Endothelial cell of umbilical vein (primary cell): Measurements from ENCODE around the gene TRAF3IP1. TPM values are rescaled to one million over a fixed set of nuclear protein-coding genes. Genes with fewer than 3 reads are reported as not detected.

Experiments used
- Bru-seq: library from RNA; stranded (reverse); fragments of 400-500 nt; gene quantifications from one replicate; lab custom pipeline; 2021; lab: Mats Ljungman, UMichigan
- BruChase-seq, 2 experiments: library from RNA; stranded (reverse); fragments of 400-500 nt; gene quantifications; one replicate each; lab custom pipeline; 2021; lab: Mats Ljungman, UMichigan
- BruUV-seq: library from RNA; stranded (reverse); fragments of 400-500 nt; replicated peaks from 2 replicates; lab custom pipeline; 2021; lab: Mats Ljungman, UMichigan
- CTCF ChIA-PET: fragments of 300-600, 350-600 bp; sonication (Branson Sonifier 250); formaldehyde crosslinking; loops from one replicate; lab custom pipeline; 2021; ENCODE audit warnings: antibody characterized with exemption, inconsistent platforms; lab: Charles Lee
- POLR2A ChIA-PET: fragments of 300-600, 350-600 bp; sonication (Branson Sonifier 250); formaldehyde crosslinking; loops from one replicate; lab custom pipeline; 2021; ENCODE audit warnings: antibody characterized with exemption, inconsistent platforms; lab: Charles Lee
- DNase-seq: peaks from one replicate; pipeline ENCODE4 v3.0.0-alpha.2; 2011; ENCODE audit warnings: low read depth, low spot score
- FAIRE-seq: peaks from 2 replicates; lab custom pipeline; 2011; peaks lifted over from hg19 to GRCh38; lab: Jason Lieb, UNC
- H2AFZ ChIP-seq: 2 replicates; pipeline ENCODE4 v1.6.0; 2012; ENCODE audit warnings: low read depth, low read length, control low read depth, inconsistent platforms
- H3K27ac ChIP-seq: 2 replicates; pipeline ENCODE4 v1.5.1; 2011; ENCODE audit warnings: low read depth, mild to moderate bottlenecking, control low read depth, low read length, moderate library complexity; ENCODE audit not compliant: insufficient read depth
- H3K27me3 ChIP-seq, 2 experiments: 2 replicates each; pipeline versions ENCODE4 v1.6.0 to v1.6.1; 2011; ENCODE audit warnings: low read length in 2 of 2, mixed read lengths in 1 of 2; ENCODE audit not compliant: control insufficient read depth in 2 of 2, insufficient read depth in 2 of 2
- H3K36me3 ChIP-seq, 2 experiments: 2 replicates in 1 of 2; 3 replicates in 1 of 2; pipeline ENCODE4 v1.5.1; 2011; ENCODE audit warnings: low read length in 2 of 2, mild to moderate bottlenecking in 1 of 2, moderate library complexity in 1 of 2; ENCODE audit not compliant: control insufficient read depth in 2 of 2, insufficient read depth in 2 of 2; ENCODE audit errors: extremely low read depth in 1 of 2
- H3K4me1 ChIP-seq: 3 replicates; pipeline ENCODE4 v1.5.1; 2011; ENCODE audit warnings: mild to moderate bottlenecking, low read length; ENCODE audit not compliant: control insufficient read depth, insufficient read depth; ENCODE audit errors: extremely low read depth
- H3K4me2 ChIP-seq: 2 replicates; pipeline ENCODE4 v1.6.1; 2011; ENCODE audit warnings: low read length, control low read depth, mixed read lengths; ENCODE audit not compliant: insufficient read depth
- H3K4me3 ChIP-seq, 3 experiments: fragments of 200-600 bp in 1 of 3; sonication (generic), shearing (Covaris generic) in 1 of 3; replicated peaks in 1 of 3; 2 replicates each; pipeline ENCODE4 v1.5.1; 2011 to 2016; ENCODE audit warnings: control low read depth in 3 of 3, low read length in 3 of 3, mild to moderate bottlenecking in 2 of 3, inconsistent platforms in 1 of 3, low read depth in 1 of 3, moderate library complexity in 1 of 3; ENCODE audit not compliant: insufficient read depth in 1 of 3
- H3K79me2 ChIP-seq: 2 replicates; pipeline ENCODE4 v1.6.0; 2012; ENCODE audit warnings: low read length, inconsistent platforms; ENCODE audit not compliant: control insufficient read depth, insufficient read depth
- H3K9ac ChIP-seq: replicated peaks from 2 replicates; pipeline ENCODE3; 2011; ENCODE audit warnings: low read length, control low read depth; ENCODE audit not compliant: insufficient read depth; ENCODE audit errors: extremely low read depth
- H3K9me1 ChIP-seq: replicated peaks from 3 replicates; pipeline ENCODE4 v1.6.0; 2011; ENCODE audit warnings: mild to moderate bottlenecking, low read length; ENCODE audit not compliant: control insufficient read depth, insufficient read depth; ENCODE audit errors: extremely low read depth
- H3K9me3 ChIP-seq: replicated peaks from 2 replicates; pipeline ENCODE4 v1.5.1; 2012; ENCODE audit warnings: low read length, inconsistent platforms; ENCODE audit not compliant: control insufficient read depth, insufficient read depth
- H4K20me1 ChIP-seq: replicated peaks from 2 replicates; pipeline ENCODE3; 2011; ENCODE audit warnings: mild to moderate bottlenecking, low read length; ENCODE audit not compliant: control insufficient read depth, insufficient read depth; ENCODE audit errors: extremely low read depth
- CTCF ChIP-seq, 2 donors: IDR thresholded peaks; 1 replicate in 1 of 2; 2 replicates in 1 of 2; pipeline ENCODE4 v1.5.1; 2011; ENCODE audit warnings: low read length in 2 of 2, mild to moderate bottlenecking in 2 of 2, moderate library complexity in 2 of 2, control low read depth in 1 of 2, inconsistent platforms in 1 of 2, low read depth in 1 of 2; ENCODE audit not compliant: insufficient read depth in 1 of 2; ENCODE audit errors: extremely low read depth in 1 of 2
- EZH2 ChIP-seq: IDR thresholded peaks from 2 replicates; pipeline ENCODE4 v1.6.1; 2012; ENCODE audit warnings: borderline replicate concordance, low read depth, mild to moderate bottlenecking, moderate library complexity, low read length, inconsistent platforms; ENCODE audit not compliant: severe bottlenecking
- FOS ChIP-seq: IDR thresholded peaks from 2 replicates; pipeline ENCODE4 v1.6.1; 2011; ENCODE audit warnings: mild to moderate bottlenecking, low read length, moderate library complexity, borderline replicate concordance; ENCODE audit not compliant: insufficient read depth
- GATA2 ChIP-seq: IDR thresholded peaks from 2 replicates; pipeline ENCODE4 v1.7.0; 2011; ENCODE audit warnings: low read depth, mild to moderate bottlenecking, moderate library complexity, mixed read lengths, low read length; ENCODE audit not compliant: insufficient read length, insufficient read depth
- JUN ChIP-seq: IDR thresholded peaks from 2 replicates; pipeline ENCODE4 v1.6.1; 2011; ENCODE audit warnings: borderline replicate concordance, low read depth; ENCODE audit not compliant: insufficient read length, insufficient read depth
- MAX ChIP-seq: IDR thresholded peaks from 2 replicates; pipeline ENCODE4 v1.6.1; 2011; ENCODE audit not compliant: insufficient read depth, insufficient read length
- MYC ChIP-seq: IDR thresholded peaks from one replicate; pipeline ENCODE4 v1.6.1; 2011; ENCODE audit warnings: mild to moderate bottlenecking, low read depth, low read length
- POLR2A ChIP-seq: IDR thresholded peaks from 2 replicates; pipeline ENCODE4 v1.6.1; 2012; ENCODE audit warnings: low read depth, mild to moderate bottlenecking, control low read depth, low read length
- POLR2AphosphoS5 ChIP-seq: IDR thresholded peaks from 2 replicates; pipeline ENCODE4 v1.6.1; 2012; ENCODE audit warnings: low read depth, mild to moderate bottlenecking, control low read depth, low read length, moderate library complexity; ENCODE audit not compliant: insufficient read depth
- dilution Hi-C: fragments of 300-500 bp; cut with MboI; formaldehyde crosslinking; loops from one replicate; pipeline ENCODE4 v1.15.0; 2019; ENCODE audit warnings: low sequenced_read_pairs; ENCODE audit not compliant: extremely low pct_ligation_motif_present
- intact Hi-C: fragments of 100-400 bp; cut with micrococcal nuclease; formaldehyde crosslinking; loops from one replicate; pipeline ENCODE4 v1.10.0; 2022
- long read RNA-seq: library from polyadenylated mRNA; stranded (forward); transcript quantifications from one replicate; pipeline ENCODE4 v2.0.0, GENCODE V29; 2021
- polyA minus RNA-seq, 3 experiments: library from RNA; depleted of rRNA, polyadenylated mRNA; stranded (reverse); fragments of >200 nt; gene quantifications; 1 replicate in 1 of 3; 2 replicates in 2 of 3; pipeline ENCODE4 v1.2.3, GENCODE V29; 2011
- polyA plus RNA-seq, 4 experiments: library from polyadenylated mRNA; depleted of rRNA in 3 of 4; stranded (reverse) in 3 of 4; unstranded in 1 of 4; fragments of >200 nt; gene quantifications; 2 replicates each; pipeline versions ENCODE4 v1.2.1 to v1.2.3, GENCODE V29; 2011 to 2012; ENCODE audit warnings: missing spikeins in 1 of 4
- total RNA-seq: library from RNA; stranded (reverse); gene quantifications from 2 replicates; pipeline ENCODE4 v1.2.3, GENCODE V29; 2021

The TRAF3IP1 gene, protein sequence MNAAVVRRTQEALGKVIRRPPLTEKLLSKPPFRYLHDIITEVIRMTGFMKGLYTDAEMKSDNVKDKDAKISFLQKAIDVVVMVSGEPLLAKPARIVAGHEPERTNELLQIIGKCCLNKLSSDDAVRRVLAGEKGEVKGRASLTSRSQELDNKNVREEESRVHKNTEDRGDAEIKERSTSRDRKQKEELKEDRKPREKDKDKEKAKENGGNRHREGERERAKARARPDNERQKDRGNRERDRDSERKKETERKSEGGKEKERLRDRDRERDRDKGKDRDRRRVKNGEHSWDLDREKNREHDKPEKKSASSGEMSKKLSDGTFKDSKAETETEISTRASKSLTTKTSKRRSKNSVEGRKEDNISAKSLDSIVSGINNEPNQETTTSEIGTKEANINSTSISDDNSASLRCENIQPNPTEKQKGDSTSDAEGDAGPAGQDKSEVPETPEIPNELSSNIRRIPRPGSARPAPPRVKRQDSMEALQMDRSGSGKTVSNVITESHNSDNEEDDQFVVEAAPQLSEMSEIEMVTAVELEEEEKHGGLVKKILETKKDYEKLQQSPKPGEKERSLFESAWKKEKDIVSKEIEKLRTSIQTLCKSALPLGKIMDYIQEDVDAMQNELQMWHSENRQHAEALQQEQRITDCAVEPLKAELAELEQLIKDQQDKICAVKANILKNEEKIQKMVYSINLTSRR
- total RNA-seq = 15.0 and 15.9 TPM in 2 replicates
- polyA plus RNA-seq = 2.1 and 3.4 TPM in 2 replicates
- 5.9 and 7.1 TPM in 2 replicates for polyA plus RNA-seq (2011; cell fraction: cytosol; rRNA removed)
- 7.8 and 9.8 TPM in 2 replicates for polyA plus RNA-seq (2011; cell fraction: nucleus; rRNA removed)
- polyA plus RNA-seq (2012) = 11.9 and 12.9 TPM in 2 replicates
- 4.5 and 7.2 TPM in 2 replicates for polyA minus RNA-seq
- 3.9 TPM for polyA minus RNA-seq (2011; cell fraction: cytosol; rRNA and poly(A)+ RNA removed)
- polyA minus RNA-seq (2011; cell fraction: nucleus; rRNA and poly(A)+ RNA removed) = 4.9 and 5.8 TPM in 2 replicates
- percentile 64 among the genes with signal in this experiment for Bru-seq, nascent RNA
- BruChase-seq, experiment 1, labeled RNA remaining after a 6-hour chase = percentile 71 among the genes with signal in this experiment
- percentile 79 among the genes with signal in this experiment for BruChase-seq, experiment 2, labeled RNA remaining after a 2-hour chase
- long read RNA-seq, partial matches to known transcripts = 2 of 27 reads
- long read RNA-seq, other reads (novel, unspliced or antisense) = 24 of 27 reads

- H2AFZ ChIP-seq = peak within 1 kb of the TSS; percentile 89
- H3K9me3 ChIP-seq = no peaks in the 10 kb centered on the region
- FAIRE-seq = no peak
- TF ChIP-seq FOS (no peak), EZH2 (peak; percentile 44)
- peak within 1 kb of the TSS; percentile 32 for H3K9ac ChIP-seq
- no peaks in the 10 kb centered on the region for H3K9me1 ChIP-seq
- H3K4me1 ChIP-seq = peaks cover 8% of the 10 kb centered on the region
- H3K4me3 ChIP-seq = peak within 1 kb of the TSS; percentile 28 to 66 (median 63)
- no peak within 1 kb of the TSS for H3K27ac ChIP-seq
- H4K20me1 ChIP-seq = no peaks in the 10 kb centered on the region
- DNase-seq = peak; percentile 95
- H3K4me2 ChIP-seq = peak within 1 kb of the TSS; percentile 68
- dilution Hi-C loops (no loop called here), intact Hi-C loops (loop anchor here (1.0 to 2.0 kb wide), 2 partner anchors 32 to 57 kb away; partner anchors contain the start of gene PER2)
- no peaks in the 10 kb centered on the region for H3K36me3 ChIP-seq
- BruUV-seq = no TSS peak
- ChIA-PET CTCF (no interaction called here), POLR2A (no interaction called here)
- peaks cover 2% of the 10 kb centered on the region for H3K79me2 ChIP-seq
- peaks cover 2 to 3% of the 10 kb centered on the region in 2 experiments for H3K27me3 ChIP-seq
Observed at GRCh38 chr2:238320246-238320647, at the start of gene TRAF3IP1. TRAF3IP1 (plus strand) TSS chr2:238320518; CDS start chr2:238320663, 145 bp downstream.

DNA sequence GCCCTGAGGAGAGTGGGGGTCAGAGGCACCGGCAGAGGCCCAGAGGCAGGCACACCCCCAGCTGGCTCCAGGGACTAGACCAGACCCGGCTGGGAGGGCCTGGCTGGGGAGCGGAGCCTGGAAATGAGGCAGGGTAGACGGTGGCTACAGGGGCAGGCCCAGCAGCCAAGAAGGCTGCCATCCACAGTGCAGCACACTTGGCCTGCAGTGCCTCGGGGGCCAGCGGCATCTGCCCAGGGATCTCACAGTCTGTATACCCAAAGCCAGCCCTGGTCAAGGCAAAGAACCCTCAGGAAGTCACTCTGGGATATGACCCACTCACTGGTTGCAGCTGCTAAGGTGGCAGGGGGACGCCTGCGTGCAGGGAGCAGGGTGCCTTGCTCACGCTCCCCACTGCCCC is 49.7 kb upstream of the TRAF3IP1 start:
- Histone ChIP-seq H3K79me2 (no peaks in the 10 kb centered on the region), H3K4me3 (no peak overlapping the region), H3K9ac (no peak overlapping the region), H3K36me3 (peaks cover 0 to 3% of the 10 kb centered on the region in 2 experiments), H3K9me3 (no peaks in the 10 kb centered on the region), H3K4me1 (no peaks in the 10 kb centered on the region), H4K20me1 (no peaks in the 10 kb centered on the region), H3K9me1 (no peaks in the 10 kb centered on the region), H3K27me3 (no peaks in the 10 kb centered on the region), H3K27ac (no peak overlapping the region), H2AFZ (no peak overlapping the region), H3K4me2 (no peak overlapping the region)
- FAIRE-seq (no peak), DNase-seq (no peak)
- TF ChIP-seq POLR2A = no peak
- no peak for TF ChIP-seq CTCF (IDR thresholded peaks at IDR 0.05; ENCODE audit: extremely low read depth in 1 of 2, insufficient read depth in 1 of 2, low read depth in 1 of 2, low read length in 2 of 2)
- TF ChIP-seq EZH2 = no peak
- TF ChIP-seq JUN = no peak
- no peak for TF ChIP-seq FOS
- no peak for TF ChIP-seq MYC
- TF ChIP-seq GATA2 = no peak
- TF ChIP-seq POLR2AphosphoS5 = no peak
- no peak for TF ChIP-seq MAX
- no TSS peak for BruUV-seq
- intact Hi-C loops = no loop called here
- dilution Hi-C loops = no loop called here
- POLR2A ChIA-PET = no interaction called here
- CTCF ChIA-PET = no interaction called here
